HFF-Myc (cell line): ENCODE measurements around the gene CHAMP1.

Experiments
- DNase-seq: peaks from one replicate; pipeline ENCODE4 v3.0.0-alpha.2; 2011; ENCODE audit warnings: low read depth; ENCODE audit errors: extremely low read depth
- H3K4me3 ChIP-seq: replicated peaks from 2 replicates; pipeline ENCODE4 v1.5.1; 2011; ENCODE audit warnings: low read depth, mild to moderate bottlenecking, control low read depth, low read length
- CTCF ChIP-seq: IDR thresholded peaks from 2 replicates; pipeline ENCODE4 v1.5.1; 2012; ENCODE audit warnings: mild to moderate bottlenecking, low read depth, low read length, control low read depth; ENCODE audit errors: missing control alignments

Gene CHAMP1

GRCh38 chr13:114320065-114320464 lies 5.8 kb downstream of the CHAMP1 start:
- no peak for DNase-seq
- H3K4me3 ChIP-seq = no peak overlapping the region
- no peak for TF ChIP-seq CTCF

- no peak overlapping the region for H3K4me3 ChIP-seq
- no peak for TF ChIP-seq CTCF
Observed at GRCh38 chr13:114321256-114321655, 7.0 kb downstream of the CHAMP1 start.

GRCh38 chr13:114323349-114323748 lies 9.0 kb downstream of the CHAMP1 start:
- DNase-seq = no peak
- H3K4me3 ChIP-seq = no peak overlapping the region
- TF ChIP-seq CTCF = no peak

More at GRCh38 chr13:114321256-114321655, 7.0 kb downstream of the CHAMP1 start:
- DNase-seq = no peak

GRCh38 chr13:114324334-114324733 lies 10.0 kb downstream of the CHAMP1 start:
- H3K4me3 ChIP-seq = no peak overlapping the region
- no peak for DNase-seq
- no peak for TF ChIP-seq CTCF

GRCh38 chr13:114325729-114326128 lies 11.4 kb downstream of the CHAMP1 start:
- DNase-seq = no peak

GRCh38 chr13:114328034-114328433 lies 13.7 kb downstream of the CHAMP1 start:
- no peak for TF ChIP-seq CTCF
- DNase-seq = no peak
- no peak overlapping the region for H3K4me3 ChIP-seq

More at GRCh38 chr13:114325729-114326128, 11.4 kb downstream of the CHAMP1 start:
- TF ChIP-seq CTCF = no peak
- no peak overlapping the region for H3K4me3 ChIP-seq

GRCh38 chr13:114328595-114328994 lies 14.3 kb downstream of the CHAMP1 start:
- TF ChIP-seq CTCF = no peak
- H3K4me3 ChIP-seq = no peak overlapping the region
- DNase-seq = no peak
